GM21737 (cell line): ENCODE results near the gene LYPD8.
A peak's percentile ranks its signal among the peaks of the same experiment; 100 is the strongest.
"Not testable (repeated sequence)": the region's sequence is repeated elsewhere in the genome, so short reads cannot be mapped to it uniquely, and the experiment has no call there.

Experiments
- ATAC-seq: cut with Tn5 transposase; IDR thresholded peaks from one replicate; pipeline ENCODE4 v1.9.1; 2021; ENCODE audit warnings: mild to moderate bottlenecking, moderate library complexity; ENCODE audit not compliant: unreplicated experiment

The LYPD8 gene, protein sequence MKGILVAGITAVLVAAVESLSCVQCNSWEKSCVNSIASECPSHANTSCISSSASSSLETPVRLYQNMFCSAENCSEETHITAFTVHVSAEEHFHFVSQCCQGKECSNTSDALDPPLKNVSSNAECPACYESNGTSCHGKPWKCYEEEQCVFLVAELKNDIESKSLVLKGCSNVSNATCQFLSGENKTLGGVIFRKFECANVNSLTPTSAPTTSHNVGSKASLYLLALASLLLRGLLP

DNA sequence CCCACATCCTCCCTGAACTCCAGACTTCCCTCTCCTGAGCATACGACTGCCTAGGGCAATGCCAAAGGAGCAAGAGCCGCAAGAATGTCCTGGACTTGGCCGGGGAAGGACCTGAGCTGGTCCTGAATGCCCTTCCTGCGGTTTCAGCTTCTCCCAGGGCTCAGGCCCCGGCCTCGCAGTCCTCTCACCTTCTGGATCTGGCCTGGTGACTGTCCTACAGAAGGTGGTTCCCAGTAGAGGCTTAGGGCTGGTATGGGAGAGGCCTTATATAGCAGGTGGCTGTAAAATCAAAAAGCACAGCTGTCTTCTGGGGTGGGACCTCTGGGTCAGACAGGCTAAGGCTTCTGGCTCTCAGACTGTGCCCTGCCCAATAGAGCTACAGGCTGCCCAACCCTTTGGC, at the start of gene LYPD8:
Gene LYPD8 (minus strand): TSS at position 243 of the 400 bp plus-strand sequence. CDS start 4,678 bp downstream, outside the sequence.
- no peak for ATAC-seq

DNA sequence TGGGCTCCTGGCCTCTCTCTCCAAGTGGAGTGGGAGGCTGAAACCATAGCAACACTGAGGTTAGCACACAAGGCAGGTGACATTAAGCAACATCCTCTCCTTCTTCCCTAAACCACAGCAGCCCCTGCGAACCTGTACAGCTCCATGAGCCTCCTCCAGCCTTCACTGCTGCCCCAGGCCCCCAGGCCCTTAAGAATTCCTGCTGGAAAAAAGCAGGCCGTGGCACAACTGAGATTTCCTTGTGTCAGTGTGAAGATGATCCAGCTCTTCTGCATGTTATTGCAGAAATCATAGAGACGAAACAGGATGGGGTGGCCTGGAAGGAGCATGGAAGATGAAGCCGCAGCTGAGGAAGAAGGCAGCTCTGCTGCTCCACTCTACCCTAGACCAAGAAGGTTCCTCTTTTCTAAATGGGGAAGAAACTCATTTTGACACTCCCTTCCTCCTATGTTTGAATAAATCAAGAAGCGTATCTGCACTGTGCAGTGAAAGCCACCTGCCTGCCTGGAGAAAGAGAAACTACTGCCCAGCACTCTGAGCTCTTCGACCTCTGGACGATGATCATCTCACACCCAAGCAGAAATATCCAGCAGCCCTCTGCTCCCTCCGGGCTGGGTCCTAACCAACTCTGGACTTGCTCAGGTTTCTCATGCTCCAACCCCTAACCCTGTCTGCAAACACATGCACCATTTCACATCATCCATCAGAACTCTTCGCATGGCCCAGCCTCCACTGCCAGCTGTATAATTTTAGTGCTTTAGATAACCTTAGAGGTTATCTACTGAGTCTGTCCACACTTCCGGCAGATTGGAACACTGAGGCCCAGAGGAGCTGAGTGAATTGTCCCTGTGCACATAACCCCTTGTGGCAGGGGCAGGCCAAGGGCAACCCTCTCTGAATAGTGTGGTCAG, 49.5 kb upstream of the LYPD8 start:
- ATAC-seq = peak; percentile 88

DNA sequence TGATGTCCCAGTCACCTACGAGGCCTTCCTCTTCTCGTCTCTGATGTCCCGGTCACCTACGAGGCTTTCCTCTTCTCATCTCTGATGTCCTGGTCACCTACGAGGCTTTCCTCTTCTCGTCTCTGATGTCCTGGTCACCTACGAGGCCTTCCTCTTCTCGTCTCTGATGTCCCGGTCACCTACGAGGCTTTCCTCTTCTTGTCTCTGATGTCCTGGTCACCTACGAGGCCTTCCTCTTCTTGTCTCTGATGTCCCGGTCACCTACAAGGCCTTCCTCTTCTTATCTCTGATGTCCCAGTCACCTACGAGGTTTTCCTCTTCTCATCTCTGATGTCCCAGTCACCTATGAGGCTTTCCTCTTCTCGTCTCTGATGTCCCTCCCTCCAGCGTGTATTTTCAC, 47.9 kb upstream of the LYPD8 start:
- ATAC-seq = not testable (repeated sequence)

DNA sequence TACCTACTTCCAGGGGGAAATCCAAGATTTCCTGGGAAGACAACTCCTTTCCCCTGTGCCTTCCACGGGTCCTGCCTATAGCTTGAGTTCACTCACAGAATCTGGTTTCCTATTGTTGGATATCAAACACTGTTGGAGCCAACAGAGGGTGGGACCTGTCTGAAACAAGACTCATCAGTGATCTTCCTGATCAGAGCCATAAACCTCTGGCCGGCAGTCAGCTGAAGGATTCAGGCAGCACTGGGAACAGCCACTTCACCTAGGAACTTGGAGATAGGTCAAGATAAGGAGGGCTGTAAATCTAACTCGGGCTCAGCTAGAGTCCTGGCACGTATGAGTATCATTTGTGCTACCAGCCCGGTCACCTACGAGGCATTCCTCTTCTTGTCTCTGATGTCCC, 46.9 kb upstream of the LYPD8 start:
- ATAC-seq = no peak

DNA sequence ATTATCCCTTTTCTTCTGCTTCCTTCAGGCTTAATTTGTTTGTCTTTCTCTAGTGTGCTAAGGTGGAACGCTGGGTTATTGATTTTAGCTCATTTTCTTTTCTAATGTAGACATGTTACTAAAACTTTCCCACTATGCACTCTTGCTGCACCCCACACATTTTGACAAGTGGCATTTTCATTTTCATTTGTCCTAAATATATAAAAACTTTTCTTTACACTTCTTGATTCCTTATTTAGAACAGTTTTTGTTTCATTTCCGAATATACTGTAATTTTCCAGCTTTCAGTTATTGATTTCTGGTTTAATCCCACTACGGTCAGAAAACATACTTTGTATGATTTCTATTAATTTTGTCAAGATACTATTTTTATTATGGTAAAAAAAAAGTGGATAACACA, 44.9 kb upstream of the LYPD8 start:
- no peak for ATAC-seq

DNA sequence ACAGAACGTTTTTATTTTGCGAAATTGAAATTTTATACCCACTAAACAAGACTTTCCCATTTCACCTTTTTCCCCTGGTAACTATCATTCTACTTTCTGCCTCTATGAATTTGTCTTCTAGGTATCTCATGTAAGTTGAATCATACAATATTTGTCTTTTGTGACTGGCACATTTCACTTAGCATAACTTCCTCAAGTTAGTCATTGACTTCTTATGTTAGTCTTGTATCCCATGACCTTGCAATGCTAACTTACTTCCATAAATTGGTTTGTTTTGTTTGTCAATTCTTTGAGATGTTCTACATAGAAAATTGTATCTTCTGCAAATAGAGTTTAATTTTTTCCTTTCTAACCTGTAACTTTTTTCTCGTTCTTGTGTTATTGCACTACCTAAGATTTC, 43.2 kb upstream of the LYPD8 start:
- ATAC-seq = no peak

DNA sequence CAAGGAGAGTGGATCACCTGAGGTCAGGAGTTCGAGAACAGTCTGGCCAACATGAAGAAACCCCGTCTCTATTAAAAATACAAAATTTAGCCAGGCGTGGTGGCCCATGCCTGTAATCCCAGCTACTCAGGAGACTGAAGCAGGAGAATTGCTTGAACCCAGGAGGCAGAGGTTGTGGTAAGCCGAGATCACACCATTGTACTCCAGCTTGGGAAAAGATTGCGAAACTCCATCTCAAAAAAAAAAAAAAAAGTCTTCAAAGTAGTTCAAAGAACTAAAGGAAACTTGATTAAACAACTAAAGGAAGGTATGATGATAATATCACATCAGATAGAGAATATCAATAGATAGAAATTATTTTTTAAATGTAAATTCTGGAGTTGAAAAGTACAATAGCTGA, 39.1 kb upstream of the LYPD8 start:
- not testable (repeated sequence) for ATAC-seq

DNA sequence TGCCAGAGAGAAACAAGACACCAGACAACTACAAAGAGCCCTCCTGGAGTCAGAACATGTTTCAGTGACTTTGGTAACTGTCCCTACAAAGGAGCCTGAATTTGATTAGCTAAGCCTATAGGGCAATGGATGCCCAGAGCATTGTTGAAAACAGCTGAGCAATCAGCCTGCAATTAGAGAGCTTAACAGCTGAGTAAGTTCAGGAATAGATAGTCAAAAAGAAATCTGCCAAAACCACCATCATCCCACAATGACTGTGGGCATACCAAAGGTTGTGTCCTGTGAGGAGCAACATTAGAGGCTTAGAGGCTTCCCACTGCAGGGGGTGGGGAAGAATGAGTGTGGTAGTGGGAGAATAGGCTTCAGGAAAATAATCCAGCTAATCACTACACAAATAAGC, 38.0 kb upstream of the LYPD8 start:
- peak; percentile 86 for ATAC-seq

DNA sequence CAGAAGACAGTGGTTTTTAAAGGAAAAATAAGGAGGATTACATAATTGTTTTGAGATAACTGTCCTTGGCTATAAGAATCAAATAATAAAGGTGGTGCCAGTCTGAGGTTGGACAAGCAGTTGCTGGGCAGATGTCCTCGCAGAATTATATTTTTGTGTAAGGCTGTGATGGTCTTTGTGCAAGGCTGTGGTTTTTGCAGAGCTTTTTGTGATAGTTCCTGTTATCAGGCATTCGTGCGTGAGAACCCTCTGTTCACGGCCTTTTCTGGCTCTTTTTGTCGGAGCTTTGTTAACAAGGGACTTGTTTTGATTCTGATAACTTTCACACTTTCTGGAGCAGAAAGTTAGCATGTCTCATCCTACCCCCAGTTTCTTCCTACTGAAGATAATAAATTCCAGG, 36.8 kb upstream of the LYPD8 start:
- no peak for ATAC-seq

DNA sequence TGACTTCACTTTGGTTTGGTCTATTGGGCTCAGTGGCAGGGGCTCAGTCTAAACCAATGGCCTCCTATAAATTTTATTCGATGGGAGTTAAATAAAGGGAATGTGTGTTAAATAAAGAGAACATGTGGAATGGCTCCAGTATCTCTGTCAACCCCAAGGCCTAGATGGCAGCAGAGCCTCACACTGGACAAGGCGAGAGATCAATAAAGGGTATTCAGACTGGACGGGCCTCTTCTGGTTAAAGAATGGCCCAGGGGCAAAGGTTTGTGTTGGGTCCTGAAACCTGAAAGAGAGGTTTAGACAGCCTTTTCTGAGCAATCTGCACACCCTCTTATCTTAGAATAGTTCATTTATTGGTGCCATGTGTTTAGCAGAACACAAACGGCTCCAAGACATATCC, 35.5 kb upstream of the LYPD8 start:
- no peak for ATAC-seq

DNA sequence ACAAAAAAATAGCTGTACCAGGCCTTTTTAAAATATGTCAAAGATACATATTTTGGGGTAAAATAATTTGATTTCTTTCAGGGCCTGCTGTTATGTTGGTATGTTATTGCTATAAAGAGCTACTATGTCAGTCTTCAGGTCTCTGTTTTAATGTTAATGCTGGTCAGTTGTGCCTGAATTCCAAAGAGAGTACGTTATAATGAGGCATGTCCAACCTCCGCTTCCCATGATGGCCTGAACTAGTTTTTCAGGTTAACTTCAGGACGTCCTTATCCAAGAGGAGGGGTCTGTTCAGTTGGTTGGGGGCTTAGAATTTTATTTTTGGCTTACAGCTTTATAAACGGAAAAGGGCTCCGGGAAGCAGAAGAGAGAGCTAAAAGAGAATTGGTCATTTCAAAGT, 34.9 kb upstream of the LYPD8 start:
- no peak for ATAC-seq

DNA sequence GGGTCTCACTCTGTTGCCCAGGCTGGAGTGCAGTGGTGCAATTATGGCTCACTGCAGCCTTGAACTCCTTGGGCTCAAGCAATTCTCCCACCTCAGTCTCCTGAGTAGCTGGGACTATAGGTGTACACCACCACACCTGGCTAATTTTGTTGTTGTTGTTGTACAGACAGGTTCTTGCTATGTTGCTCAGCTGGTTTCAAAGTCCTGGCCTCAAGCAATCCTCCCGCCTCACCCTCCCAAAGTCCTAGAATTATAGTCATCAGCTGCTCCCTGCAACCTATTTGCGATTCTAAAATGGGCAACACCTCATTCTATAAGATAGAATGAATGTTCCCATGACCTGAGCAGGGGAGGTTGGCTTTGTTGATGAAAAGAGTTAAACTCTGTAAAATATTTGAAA, 33.8 kb upstream of the LYPD8 start:
- ATAC-seq = not testable (repeated sequence)

DNA sequence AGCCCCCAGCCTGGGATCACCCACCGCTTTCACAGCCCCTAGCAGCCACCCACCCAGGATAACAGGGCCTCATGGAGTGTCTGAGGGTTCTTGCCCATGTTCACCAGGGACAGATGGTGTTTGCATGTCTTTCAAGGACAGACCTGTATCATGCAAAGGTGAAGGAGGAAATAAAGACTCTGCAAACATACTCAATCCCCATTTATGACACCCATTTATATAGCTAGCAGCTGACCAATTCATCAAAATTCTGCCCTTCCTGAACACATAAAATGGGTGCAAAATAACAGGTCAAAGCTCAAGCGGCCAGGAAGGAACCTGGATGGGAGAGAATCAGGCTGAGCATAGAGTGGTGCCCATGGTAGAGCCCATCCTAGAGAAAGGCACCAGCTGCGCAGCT, 32.8 kb upstream of the LYPD8 start:
- ATAC-seq = no peak

DNA sequence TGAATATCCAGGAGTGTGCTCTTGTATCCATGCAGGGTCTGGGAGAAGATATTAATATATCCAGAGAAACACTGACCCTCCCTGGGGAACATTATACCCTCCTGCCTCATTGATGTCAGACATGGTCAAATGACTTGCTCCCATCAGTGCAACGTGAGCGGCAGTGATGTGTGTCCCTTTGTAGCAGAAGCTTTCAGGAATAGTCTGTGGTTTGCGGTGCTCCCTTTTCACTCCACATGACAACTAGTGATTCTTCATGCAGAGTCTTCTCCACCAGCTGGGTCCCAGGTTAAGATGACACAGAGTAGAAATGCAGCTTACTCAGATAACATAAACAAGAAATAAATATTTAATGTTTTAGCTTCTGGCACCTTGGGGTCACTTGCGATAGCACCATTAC, 31.9 kb upstream of the LYPD8 start:
- ATAC-seq = no peak

DNA sequence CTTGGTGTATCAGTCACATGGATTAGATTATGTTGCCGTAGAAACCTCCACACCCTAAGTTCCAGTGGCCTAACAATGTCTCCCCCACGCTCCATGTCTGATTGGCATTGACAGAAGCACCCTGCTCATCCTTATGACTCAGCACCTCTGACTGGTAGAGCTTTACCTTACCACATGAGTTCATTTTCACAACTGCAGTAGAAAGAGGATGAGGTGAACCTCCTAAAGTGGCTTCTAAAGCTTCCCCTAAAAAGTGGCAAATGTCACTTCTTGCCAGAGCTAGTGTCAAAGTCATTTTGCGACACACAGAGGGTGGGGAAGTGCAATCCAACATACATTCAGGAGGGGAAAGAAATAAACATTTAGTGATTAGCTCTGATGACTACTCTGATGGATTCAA, 30.6 kb upstream of the LYPD8 start:
- ATAC-seq = no peak

DNA sequence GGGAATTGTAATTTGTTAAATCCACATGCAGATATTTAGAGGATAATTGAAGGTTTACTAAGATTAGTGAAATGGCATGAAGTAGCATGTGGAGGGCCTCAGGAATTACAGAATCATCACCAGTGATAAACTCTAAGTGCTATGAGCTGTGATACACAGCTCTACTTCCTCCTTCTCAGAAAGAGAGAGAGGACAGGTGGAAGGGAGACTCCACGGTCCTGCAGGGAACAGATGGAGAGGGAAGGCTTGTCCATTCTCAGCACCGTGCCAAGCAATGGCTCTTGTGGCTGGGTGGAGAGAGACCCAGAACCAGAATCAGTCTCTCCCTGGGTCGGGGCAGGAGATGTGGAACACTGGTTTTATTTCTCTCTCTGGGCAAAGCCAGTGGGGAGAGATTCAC, 27.8 kb upstream of the LYPD8 start:
- no peak for ATAC-seq

DNA sequence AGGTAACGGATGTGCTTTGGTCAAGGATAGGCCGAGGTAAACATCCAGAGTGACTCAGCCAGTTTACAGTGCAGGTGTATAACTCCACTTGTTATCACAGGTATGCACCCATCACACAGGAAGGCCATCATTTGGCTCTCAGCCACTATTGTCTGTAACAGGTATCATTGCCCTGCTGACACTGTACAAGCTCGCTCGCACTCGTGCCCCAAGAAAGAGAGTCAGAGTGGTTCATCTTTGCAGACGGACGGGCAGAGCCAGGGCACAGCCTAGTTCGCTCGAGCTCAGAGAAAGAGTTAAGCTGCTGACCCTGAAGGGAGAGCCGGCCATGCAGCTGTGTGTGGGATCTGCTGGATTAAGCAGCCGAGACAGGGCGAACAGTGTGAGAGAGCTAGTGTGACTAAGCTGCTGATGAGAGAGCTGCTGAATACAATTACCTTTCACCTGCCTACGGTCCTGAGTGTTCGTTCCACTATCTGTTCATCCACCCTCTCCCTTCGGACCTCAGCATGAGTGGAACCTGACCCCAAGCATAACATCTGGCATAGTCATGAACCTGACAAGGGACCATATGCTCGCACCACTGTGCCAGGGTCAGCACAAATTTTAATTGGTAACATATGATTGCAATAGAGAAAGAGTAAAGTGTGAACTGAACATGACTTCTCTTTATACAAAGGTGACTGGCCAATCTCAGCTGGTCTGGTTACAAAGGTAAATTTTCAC, 27.0 kb upstream of the LYPD8 start:
- no peak for ATAC-seq

DNA sequence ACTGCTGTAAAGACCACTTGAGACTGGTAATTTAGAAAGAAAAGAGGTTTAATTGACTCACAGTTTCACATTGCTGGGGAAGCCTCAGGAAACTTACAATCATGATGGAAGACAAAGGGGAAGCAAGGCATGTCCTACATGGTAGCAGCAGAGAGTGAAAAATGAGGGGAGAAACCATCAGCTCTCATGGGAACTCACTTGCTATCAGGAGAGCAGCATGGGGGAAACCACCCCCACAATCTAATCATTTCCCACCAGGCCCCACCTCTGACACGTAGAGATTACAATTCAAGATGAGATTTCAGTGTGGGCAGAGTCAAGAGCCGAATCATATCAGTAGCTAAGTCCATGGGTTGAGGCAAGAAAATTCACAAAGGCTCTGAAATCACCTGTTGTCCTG, 23.8 kb upstream of the LYPD8 start:
- ATAC-seq = no peak

DNA sequence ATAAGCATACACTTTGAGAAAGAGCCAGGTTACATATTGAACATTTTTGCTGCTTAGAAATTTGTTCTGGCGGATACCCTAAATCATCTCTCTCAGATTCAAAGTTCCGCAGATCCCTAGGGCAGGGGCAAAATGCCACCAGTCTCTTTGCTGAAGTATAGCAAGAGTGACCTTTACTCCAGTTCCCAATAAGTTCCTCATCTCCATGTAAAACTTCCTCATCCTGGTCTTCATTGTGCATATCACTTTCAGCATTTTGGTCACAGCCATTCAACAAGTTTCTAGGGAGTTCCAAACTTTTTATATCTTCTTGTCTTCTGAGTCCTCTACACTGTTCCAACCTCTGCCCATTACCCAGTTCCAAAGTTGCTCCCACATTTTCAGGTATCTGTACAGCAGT, 23.3 kb upstream of the LYPD8 start:
- no peak for ATAC-seq

DNA sequence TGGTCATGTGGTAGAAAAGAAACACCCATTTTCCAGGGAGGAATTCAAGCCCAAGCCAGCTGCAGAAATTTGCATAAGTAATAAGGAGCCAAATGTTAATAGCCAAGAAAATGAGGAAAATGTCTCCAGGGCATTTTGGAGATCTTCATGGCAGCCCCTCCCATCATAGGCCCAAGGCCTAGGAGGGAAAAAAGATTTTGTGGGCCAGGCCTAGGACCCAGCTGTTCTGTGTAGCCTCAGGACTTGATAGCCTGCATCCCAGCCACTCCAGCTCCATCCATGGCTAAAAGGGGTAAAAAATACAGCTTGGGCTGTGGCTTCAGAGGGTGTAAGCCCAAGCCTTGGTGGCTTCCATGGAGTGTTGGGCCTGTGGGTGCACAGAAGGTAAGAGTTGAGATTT, 21.4 kb upstream of the LYPD8 start:
- no peak for ATAC-seq

DNA sequence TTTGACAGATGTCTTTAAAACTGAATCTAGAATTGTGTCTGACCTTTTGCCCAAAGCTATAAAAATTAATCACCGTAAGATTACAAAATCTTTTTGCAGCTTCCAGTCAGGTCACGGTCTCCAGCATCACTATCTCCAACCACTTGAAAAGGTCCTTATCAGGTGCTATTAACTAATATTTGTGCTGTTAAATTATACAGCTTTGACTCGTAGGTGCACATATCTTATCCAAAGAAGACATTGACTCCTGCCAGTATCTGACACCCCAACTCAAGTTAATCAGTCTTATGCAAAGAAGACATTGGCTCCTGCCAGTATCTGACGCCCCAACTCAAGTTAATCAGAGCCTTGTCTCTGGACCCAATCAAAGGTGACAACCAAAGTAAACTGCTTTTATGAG, 19.9 kb upstream of the LYPD8 start:
- no peak for ATAC-seq

DNA sequence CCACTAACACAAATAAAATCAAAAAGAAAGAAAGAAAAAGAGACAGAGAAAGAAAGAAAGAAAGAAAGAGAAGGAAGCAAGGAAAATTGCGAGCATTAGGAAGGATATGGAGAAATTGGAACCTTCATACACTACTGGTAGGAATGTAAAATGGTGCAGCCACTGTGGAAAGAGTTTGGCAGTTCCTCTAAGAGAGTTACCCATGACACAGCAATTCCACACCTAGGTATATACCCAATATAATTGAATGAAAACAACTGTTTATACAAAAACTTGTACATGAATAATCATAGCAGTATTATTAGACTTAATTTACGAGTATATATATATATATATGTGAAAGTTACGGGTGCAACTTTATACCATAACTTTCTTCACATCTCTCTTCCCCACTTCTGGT, 4.1 kb upstream of the LYPD8 start:
- no peak for ATAC-seq
